TTC549 (cell line): ENCODE results near the gene MRPS12.

Source experiments
- FAIRE-seq: peaks from 2 replicates; lab custom pipeline; 2012; peaks lifted over from hg19 to GRCh38; lab: Jason Lieb, UNC

MRPS12 gene

GRCh38 chr19:38911388-38912001 lies 19.2 kb upstream of the MRPS12 start:
- FAIRE-seq, result no peak

- FAIRE-seq, result no peak
Observed at GRCh38 chr19:38912600-38913514, 17.9 kb upstream of the MRPS12 start.

DNA sequence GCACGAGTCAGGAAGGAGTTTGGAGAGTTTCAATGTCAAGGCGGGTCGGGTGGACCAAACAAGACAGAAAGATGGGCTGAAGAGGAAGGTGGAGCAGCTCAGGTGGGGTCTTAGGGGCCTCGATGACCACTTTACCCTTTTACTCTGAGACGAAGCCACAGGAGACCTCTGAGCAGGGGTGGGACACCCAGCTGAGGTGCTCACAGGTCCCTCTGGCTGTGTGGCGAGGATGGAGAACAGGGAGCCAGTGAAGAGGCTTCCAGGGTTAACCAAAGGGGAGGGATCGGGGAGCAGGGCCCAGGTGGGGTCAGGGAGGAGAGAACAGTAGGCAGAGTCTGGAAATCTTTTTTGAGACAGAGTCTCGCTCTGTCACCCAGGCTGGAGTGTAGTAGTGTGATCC lies 16.8 kb upstream of the MRPS12 start:
- no peak for FAIRE-seq

- no peak for FAIRE-seq
Observed at GRCh38 chr19:38915329-38916321, 15.1 kb upstream of the MRPS12 start.

DNA sequence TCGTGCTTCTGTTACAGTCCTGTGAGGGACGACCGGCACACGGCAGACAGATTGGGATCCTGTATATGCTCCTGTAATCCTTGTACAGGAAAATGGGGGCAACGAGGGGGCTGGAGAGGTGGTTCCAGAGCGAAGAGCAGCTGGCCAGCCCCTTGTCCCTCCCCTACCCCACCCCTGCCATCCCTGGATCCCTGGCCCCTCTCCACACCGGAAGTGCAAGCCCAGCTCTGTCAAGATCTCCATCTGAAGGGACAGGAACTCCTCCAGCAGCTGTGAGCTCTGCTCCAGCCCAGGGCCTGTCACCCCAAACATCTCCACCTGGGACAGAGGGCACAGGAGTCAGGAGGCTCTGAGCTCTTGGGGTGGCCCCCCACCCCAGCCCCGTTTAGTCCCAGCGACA lies 13.2 kb upstream of the MRPS12 start:
- FAIRE-seq, result no peak

- FAIRE-seq, result no peak
Observed at GRCh38 chr19:38917921-38918491, 12.7 kb upstream of the MRPS12 start.

DNA sequence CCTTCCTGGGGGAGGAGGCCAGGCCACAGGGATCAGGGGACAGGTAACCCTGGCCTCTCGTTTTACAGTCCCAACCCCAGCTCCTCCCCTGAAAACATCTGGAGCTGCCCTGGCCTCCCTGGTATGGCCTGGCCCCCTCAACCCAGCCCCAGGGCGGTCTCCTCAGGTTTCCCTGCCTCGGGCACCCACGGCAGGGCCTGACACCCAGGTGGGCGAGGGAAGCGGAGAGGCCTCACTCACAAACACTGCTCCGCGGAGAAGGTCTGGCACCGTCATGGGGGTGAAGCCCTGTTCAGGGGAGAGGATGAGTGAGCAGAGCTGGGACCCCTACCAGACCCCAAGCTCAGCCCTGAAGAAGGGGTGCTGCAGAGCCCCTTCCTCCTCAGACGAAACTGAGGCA lies 12.2 kb upstream of the MRPS12 start:
- no peak for FAIRE-seq

GRCh38 chr19:38919837-38920601 lies 10.7 kb upstream of the MRPS12 start:
- no peak for FAIRE-seq

GRCh38 chr19:38920602-38921419 lies 9.9 kb upstream of the MRPS12 start:
- FAIRE-seq, result no peak

DNA sequence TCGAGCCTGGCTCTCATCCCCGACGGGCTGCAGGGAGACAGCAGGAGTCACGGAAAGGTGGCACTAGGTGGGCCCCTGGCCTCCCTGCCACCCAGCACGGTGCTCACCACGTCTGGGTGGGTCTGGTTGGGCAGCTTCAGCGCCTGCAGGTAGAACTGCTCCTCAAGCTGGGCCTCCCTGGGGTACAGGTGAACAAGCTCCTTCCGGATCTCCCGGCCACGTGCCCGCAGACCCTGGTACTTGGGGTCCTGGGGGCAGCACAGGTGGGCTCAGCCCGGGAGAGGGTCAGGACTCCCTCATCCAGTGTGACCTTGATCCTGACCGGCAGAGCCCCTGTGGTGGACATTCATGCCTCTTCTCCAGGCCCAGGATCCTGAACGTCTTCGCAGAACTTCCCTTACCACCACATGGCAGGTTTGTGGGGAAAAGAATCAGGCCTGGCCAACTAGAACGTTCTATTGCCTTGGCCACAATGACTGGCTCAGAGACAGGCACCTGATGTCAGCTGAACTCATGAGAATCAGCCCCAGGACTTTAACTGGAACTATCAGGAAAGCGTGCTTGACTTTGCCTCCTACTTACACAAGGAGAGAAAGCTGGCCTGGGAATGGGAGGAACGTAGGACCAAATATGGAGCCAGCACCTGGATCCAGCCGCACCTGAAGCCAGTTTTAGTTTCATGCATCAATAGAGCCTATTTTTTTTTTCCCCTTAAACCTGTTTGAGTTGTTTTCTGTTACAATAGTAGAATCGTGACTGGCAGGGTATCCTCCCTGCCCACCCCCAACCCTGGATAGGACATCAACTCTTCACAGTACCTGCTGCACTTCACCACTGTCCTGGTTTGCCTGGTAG lies 9.1 kb upstream of the MRPS12 start:
- FAIRE-seq, result no peak

DNA sequence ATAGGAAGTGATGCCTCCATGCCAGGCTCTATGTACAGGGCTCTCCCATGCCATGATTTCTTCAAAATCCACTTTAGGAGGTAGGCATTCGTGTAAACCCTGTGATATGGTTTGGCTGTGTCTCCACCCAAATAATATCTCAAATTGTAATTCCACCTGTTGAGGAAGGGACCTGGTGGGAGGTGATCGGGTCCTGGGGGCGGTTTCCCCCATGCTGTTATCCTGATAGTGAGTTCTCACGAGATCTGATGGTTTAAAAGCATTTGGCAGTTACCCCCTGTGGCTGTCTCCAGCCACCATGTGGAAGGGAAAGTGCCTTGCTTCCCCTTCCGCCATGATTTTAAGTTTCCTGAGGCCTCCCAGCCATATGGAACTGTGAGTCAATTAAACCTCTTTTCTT lies 8.3 kb upstream of the MRPS12 start:
- no peak for FAIRE-seq

GRCh38 chr19:38924388-38924787 lies 6.4 kb upstream of the MRPS12 start:
- FAIRE-seq, result no peak

GRCh38 chr19:38928391-38929001 lies 2.2 kb upstream of the MRPS12 start:
- no peak for FAIRE-seq

DNA sequence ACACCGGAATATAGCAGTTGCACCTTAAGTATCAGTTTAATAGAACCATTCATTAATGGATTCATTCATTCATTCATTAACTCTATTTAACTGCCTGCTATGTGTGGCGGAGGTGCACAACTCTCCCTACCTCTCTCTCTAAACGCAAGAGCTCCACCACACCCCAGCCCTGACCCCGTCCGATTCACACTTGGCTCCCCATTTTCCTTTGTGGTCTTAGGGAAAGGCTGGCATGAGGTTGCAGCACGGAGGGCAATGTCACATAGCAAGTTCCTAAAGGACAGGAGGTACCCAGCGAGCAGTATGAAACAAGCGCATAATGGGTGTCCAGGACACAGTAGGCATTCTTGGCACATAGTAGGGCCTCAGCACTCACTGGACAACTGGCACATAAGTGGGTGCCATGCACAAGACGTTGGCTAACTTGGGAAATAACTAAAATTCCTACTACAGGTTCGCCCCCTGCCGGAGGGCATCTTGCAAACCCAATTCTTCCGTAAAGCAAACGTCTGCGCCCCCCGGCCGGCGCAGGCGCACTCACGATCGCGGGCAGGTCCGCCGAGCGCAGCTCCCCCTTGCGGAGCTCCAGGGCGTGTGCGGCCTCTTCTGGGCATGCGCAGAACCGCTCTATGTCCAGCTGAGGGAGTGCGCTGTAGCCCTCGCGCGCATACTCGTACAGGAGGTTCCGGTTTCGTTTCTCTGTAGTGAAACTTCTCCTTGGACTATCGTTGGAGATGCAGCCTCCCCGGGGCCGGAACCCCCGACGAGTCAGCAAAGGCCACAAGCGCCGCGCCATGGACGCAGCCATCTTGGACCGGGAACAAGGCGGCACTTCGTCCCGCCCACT lies 592 bp upstream of the MRPS12 start, which contains the start of gene SARS2:
SARS2 (minus strand) TSS at position 835 of the 847 bp plus-strand sequence; CDS start at position 808, 27 bp downstream.
- no peak for FAIRE-seq

- no peak for FAIRE-seq
Observed at GRCh38 chr19:38931521-38931793, 713 bp downstream of the MRPS12 start.

GRCh38 chr19:38932425-38933179 lies 1.9 kb downstream of the MRPS12 start:
- no peak for FAIRE-seq

DNA sequence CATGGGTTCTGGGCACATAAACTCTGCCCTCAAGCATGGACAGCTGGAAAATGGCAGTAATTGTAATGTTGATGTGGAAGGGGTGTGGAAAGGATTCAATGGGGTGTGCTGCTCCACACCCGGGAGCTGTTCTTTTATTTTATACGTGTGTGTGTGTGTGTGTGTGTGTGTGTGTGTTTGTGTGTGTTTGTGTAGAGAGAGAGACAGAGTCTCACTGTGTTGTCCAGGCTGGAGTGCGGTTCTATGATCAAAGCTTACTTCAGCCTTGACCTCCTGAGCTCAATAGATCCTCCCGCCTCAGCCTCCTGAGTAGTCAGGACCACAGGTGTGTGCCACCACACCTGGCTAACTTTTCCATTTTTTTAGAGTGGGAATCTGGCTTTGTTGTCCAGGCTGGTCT lies 2.8 kb downstream of the MRPS12 start:
- no peak for FAIRE-seq

- FAIRE-seq, result no peak
Observed at GRCh38 chr19:38939957-38940356, 9.2 kb downstream of the MRPS12 start.
